Measurements from ENCODE around the gene CRELD2.

The CRELD2 gene

GRCh38 chr22:49928185-49928495 lies 9.7 kb downstream of the CRELD2 start:
- Histone ChIP-seq H3K4me1 (ENCODE audit: insufficient read depth, low read length) (no peaks in the 10 kb centered on the region), H3K36me3 (ENCODE audit: insufficient read depth, low read depth, low read length) (no peaks in the 10 kb centered on the region), H3K9ac (ENCODE audit: low read depth, low read length) (no peak overlapping the region), H3K4me3 (ENCODE audit: low read length) (no peak overlapping the region), H3K27ac (ENCODE audit: low read length) (no peak overlapping the region), H3K9me3 (ENCODE audit: insufficient read depth, low read depth, low read length) (no peaks in the 10 kb centered on the region), H3K27me3 (ENCODE audit: insufficient read depth, low read length) (peaks cover 19% of the 10 kb centered on the region)

GRCh38 chr22:49928555-49929210 lies 10.2 kb downstream of the CRELD2 start:
- Histone ChIP-seq H3K27me3 (ENCODE audit: insufficient read depth, low read length) (peaks cover 19% of the 10 kb centered on the region), H3K4me3 (ENCODE audit: low read length) (no peak overlapping the region), H3K9me3 (ENCODE audit: insufficient read depth, low read depth, low read length) (no peaks in the 10 kb centered on the region), H3K27ac (ENCODE audit: low read length) (no peak overlapping the region), H3K36me3 (ENCODE audit: insufficient read depth, low read depth, low read length) (no peaks in the 10 kb centered on the region), H3K9ac (ENCODE audit: low read depth, low read length) (no peak overlapping the region), H3K4me1 (ENCODE audit: insufficient read depth, low read length) (no peaks in the 10 kb centered on the region)

GRCh38 chr22:49929211-49929979 lies 11.0 kb downstream of the CRELD2 start:
- H3K4me3 ChIP-seq (ENCODE audit: low read length): no peak overlapping the region
- H3K4me1 ChIP-seq (ENCODE audit: insufficient read depth, low read length): no peaks in the 10 kb centered on the region
- no peaks in the 10 kb centered on the region for H3K9me3 ChIP-seq (ENCODE audit: insufficient read depth, low read depth, low read length)
- H3K27me3 ChIP-seq (ENCODE audit: insufficient read depth, low read length): peaks cover 19% of the 10 kb centered on the region
- no peak overlapping the region for H3K9ac ChIP-seq (ENCODE audit: low read depth, low read length)
- no peaks in the 10 kb centered on the region for H3K36me3 ChIP-seq (ENCODE audit: insufficient read depth, low read depth, low read length)
- H3K27ac ChIP-seq (ENCODE audit: low read length): no peak overlapping the region

GRCh38 chr22:49929994-49930575 lies 11.7 kb downstream of the CRELD2 start:
- H3K9ac ChIP-seq (ENCODE audit: low read depth, low read length): no peak overlapping the region
- no peak overlapping the region for H3K27ac ChIP-seq (ENCODE audit: low read length)
- H3K4me1 ChIP-seq (ENCODE audit: insufficient read depth, low read length): no peaks in the 10 kb centered on the region

GRCh38 chr22:49930596-49931412 lies 12.4 kb downstream of the CRELD2 start:
- H3K9ac ChIP-seq (ENCODE audit: low read depth, low read length): no peak overlapping the region
- no peaks in the 10 kb centered on the region for H3K36me3 ChIP-seq (ENCODE audit: insufficient read depth, low read depth, low read length)
- H3K27me3 ChIP-seq (ENCODE audit: insufficient read depth, low read length): peaks cover 19% of the 10 kb centered on the region
- H3K4me1 ChIP-seq (ENCODE audit: insufficient read depth, low read length): no peaks in the 10 kb centered on the region
- no peaks in the 10 kb centered on the region for H3K9me3 ChIP-seq (ENCODE audit: insufficient read depth, low read depth, low read length)
- no peak overlapping the region for H3K4me3 ChIP-seq (ENCODE audit: low read length)
- H3K27ac ChIP-seq (ENCODE audit: low read length): no peak overlapping the region

More at GRCh38 chr22:49929994-49930575, 11.7 kb downstream of the CRELD2 start:
- Histone ChIP-seq H3K27me3 (ENCODE audit: insufficient read depth, low read length) (peaks cover 19% of the 10 kb centered on the region), H3K4me3 (ENCODE audit: low read length) (no peak overlapping the region), H3K36me3 (ENCODE audit: insufficient read depth, low read depth, low read length) (no peaks in the 10 kb centered on the region), H3K9me3 (ENCODE audit: insufficient read depth, low read depth, low read length) (no peaks in the 10 kb centered on the region)

- H3K27ac ChIP-seq (ENCODE audit: low read length): no peak overlapping the region
- H3K4me3 ChIP-seq (ENCODE audit: low read length): no peak overlapping the region
- H3K4me1 ChIP-seq (ENCODE audit: insufficient read depth, low read length): no peaks in the 10 kb centered on the region
- H3K9ac ChIP-seq (ENCODE audit: low read depth, low read length): no peak overlapping the region
- H3K27me3 ChIP-seq (ENCODE audit: insufficient read depth, low read length): peaks cover 19% of the 10 kb centered on the region
- H3K9me3 ChIP-seq (ENCODE audit: insufficient read depth, low read depth, low read length): no peaks in the 10 kb centered on the region
- H3K36me3 ChIP-seq (ENCODE audit: insufficient read depth, low read depth, low read length): no peaks in the 10 kb centered on the region
Measured at GRCh38 chr22:49933236-49934159, 15.1 kb downstream of the CRELD2 start.

GRCh38 chr22:49934160-49934890 lies 15.9 kb downstream of the CRELD2 start:
- H3K9me3 ChIP-seq (ENCODE audit: insufficient read depth, low read depth, low read length): no peaks in the 10 kb centered on the region
- H3K4me3 ChIP-seq (ENCODE audit: low read length): peak overlapping the region; percentile 50; the same call in 1 of the 2 replicates
- no peaks in the 10 kb centered on the region for H3K36me3 ChIP-seq (ENCODE audit: insufficient read depth, low read depth, low read length)
- peaks cover 19% of the 10 kb centered on the region for H3K27me3 ChIP-seq (ENCODE audit: insufficient read depth, low read length)
- H3K4me1 ChIP-seq (ENCODE audit: insufficient read depth, low read length): no peaks in the 10 kb centered on the region
- H3K27ac ChIP-seq (ENCODE audit: low read length): no peak overlapping the region
- no peak overlapping the region; the same call in 1 of the 2 replicates for H3K9ac ChIP-seq (ENCODE audit: low read depth, low read length)

- no peak overlapping the region for H3K27ac ChIP-seq (ENCODE audit: low read length)
- no peaks in the 10 kb centered on the region for H3K4me1 ChIP-seq (ENCODE audit: insufficient read depth, low read length)
- H3K9me3 ChIP-seq (ENCODE audit: insufficient read depth, low read depth, low read length): no peaks in the 10 kb centered on the region
- H3K9ac ChIP-seq (ENCODE audit: low read depth, low read length): no peak overlapping the region; the same call in 1 of the 2 replicates
- no peaks in the 10 kb centered on the region for H3K36me3 ChIP-seq (ENCODE audit: insufficient read depth, low read depth, low read length)
- H3K4me3 ChIP-seq (ENCODE audit: low read length): peak overlapping the region; percentile 50; the same call in 1 of the 2 replicates
- H3K27me3 ChIP-seq (ENCODE audit: insufficient read depth, low read length): peaks cover 14% of the 10 kb centered on the region
Measured at GRCh38 chr22:49934891-49935557, 16.6 kb downstream of the CRELD2 start.

GRCh38 chr22:49935561-49935960 lies 17.1 kb downstream of the CRELD2 start:
- peaks cover 9% of the 10 kb centered on the region for H3K27me3 ChIP-seq (ENCODE audit: insufficient read depth, low read length)
- no peaks in the 10 kb centered on the region for H3K9me3 ChIP-seq (ENCODE audit: insufficient read depth, low read depth, low read length)
- no peak overlapping the region for H3K4me3 ChIP-seq (ENCODE audit: low read length)
- no peaks in the 10 kb centered on the region for H3K4me1 ChIP-seq (ENCODE audit: insufficient read depth, low read length)
- H3K27ac ChIP-seq (ENCODE audit: low read length): no peak overlapping the region
- no peak overlapping the region for H3K9ac ChIP-seq (ENCODE audit: low read depth, low read length)
- H3K36me3 ChIP-seq (ENCODE audit: insufficient read depth, low read depth, low read length): no peaks in the 10 kb centered on the region
